Esophagus muscularis mucosa (tissue), 3 donors: ENCODE measurements around the gene SPTBN1.

Experiments used
- POLR2A ChIP-seq: fragments of 450-650 bp; IDR thresholded peaks from one replicate; pipeline ENCODE4 v1.6.1; 2017; ENCODE audit warnings: antibody characterized with exemption, moderate library complexity, mild to moderate bottlenecking, low read depth
- TF ChIP-seq, protein P1 (sequence below), 3 experiments: fragments of 200-600 bp in 2 of 3; fragments of 450-650 bp in 1 of 3; sonication (generic) in 2 of 3; IDR thresholded peaks; one replicate each; pipeline ENCODE4 v1.5.1; 2017 to 2019; ENCODE audit warnings: antibody characterized with exemption in 3 of 3, mild to moderate bottlenecking in 2 of 3, moderate library complexity in 1 of 3

GRCh38 chr2:54424555-54425163 is 31.5 kb upstream of the SPTBN1 start:
- TF ChIP-seq, protein P1, sequence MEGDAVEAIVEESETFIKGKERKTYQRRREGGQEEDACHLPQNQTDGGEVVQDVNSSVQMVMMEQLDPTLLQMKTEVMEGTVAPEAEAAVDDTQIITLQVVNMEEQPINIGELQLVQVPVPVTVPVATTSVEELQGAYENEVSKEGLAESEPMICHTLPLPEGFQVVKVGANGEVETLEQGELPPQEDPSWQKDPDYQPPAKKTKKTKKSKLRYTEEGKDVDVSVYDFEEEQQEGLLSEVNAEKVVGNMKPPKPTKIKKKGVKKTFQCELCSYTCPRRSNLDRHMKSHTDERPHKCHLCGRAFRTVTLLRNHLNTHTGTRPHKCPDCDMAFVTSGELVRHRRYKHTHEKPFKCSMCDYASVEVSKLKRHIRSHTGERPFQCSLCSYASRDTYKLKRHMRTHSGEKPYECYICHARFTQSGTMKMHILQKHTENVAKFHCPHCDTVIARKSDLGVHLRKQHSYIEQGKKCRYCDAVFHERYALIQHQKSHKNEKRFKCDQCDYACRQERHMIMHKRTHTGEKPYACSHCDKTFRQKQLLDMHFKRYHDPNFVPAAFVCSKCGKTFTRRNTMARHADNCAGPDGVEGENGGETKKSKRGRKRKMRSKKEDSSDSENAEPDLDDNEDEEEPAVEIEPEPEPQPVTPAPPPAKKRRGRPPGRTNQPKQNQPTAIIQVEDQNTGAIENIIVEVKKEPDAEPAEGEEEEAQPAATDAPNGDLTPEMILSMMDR (IDR thresholded peaks at IDR 0.05) = no peak
- no peak for TF ChIP-seq POLR2A
